GM21447 (cell line): Measurements from ENCODE around the gene FPGT.
"Not testable (repeated sequence)": the region's sequence is repeated elsewhere in the genome, so short reads cannot be mapped to it uniquely, and the experiment has no call there.

ENCODE experiments used
- ATAC-seq: cut with Tn5 transposase; IDR thresholded peaks from one replicate; pipeline ENCODE4 v1.9.1; 2021; ENCODE audit not compliant: unreplicated experiment

Gene FPGT

GRCh38 chr1:74197657-74198552, at the start of gene FPGT, which contains the start of gene LRRIQ3:
TSS of gene FPGT (plus strand) at chr1:74198242. CDS start at chr1:74198279, 37 bp downstream.
TSS of gene LRRIQ3 (minus strand) at chr1:74198176. CDS start at chr1:74183684, 14,492 bp downstream.
- ATAC-seq: peak; percentile 93

GRCh38 chr1:74160046-74160445, 38.0 kb upstream of the FPGT start:
- ATAC-seq: no peak

GRCh38 chr1:74161497-74161896, 36.5 kb upstream of the FPGT start:
- ATAC-seq: no peak

GRCh38 chr1:74162333-74162732, 35.7 kb upstream of the FPGT start:
- no peak for ATAC-seq

- ATAC-seq: not testable (repeated sequence)
These were observed 23.6 kb upstream of the FPGT start for GRCh38 chr1:74174423-74174822.

- no peak for ATAC-seq
These were observed 17.6 kb upstream of the FPGT start for GRCh38 chr1:74180490-74180889.

- ATAC-seq: no peak
These were observed 4.1 kb upstream of the FPGT start for GRCh38 chr1:74193908-74194307.

GRCh38 chr1:74195339-74195738, 2.7 kb upstream of the FPGT start:
- no peak for ATAC-seq

GRCh38 chr1:74197255-74197654, 787 bp upstream of the FPGT start:
- no peak for ATAC-seq

- no peak for ATAC-seq
These were observed 1.5 kb downstream of the FPGT start for GRCh38 chr1:74199504-74199903.

GRCh38 chr1:74205266-74205665, 7.2 kb downstream of the FPGT start:
- ATAC-seq: no peak

GRCh38 chr1:74215229-74215628, 17.2 kb downstream of the FPGT start:
- no peak for ATAC-seq

- ATAC-seq: no peak
These were observed 24.7 kb downstream of the FPGT start for GRCh38 chr1:74222701-74223100.

- ATAC-seq: no peak
These were observed 25.4 kb downstream of the FPGT start for GRCh38 chr1:74223453-74223852.

GRCh38 chr1:74235153-74235552, 37.1 kb downstream of the FPGT start, which contains the start of gene TNNI3K:
TSS of gene TNNI3K (plus strand) at chr1:74235387. CDS start at chr1:74235452, 65 bp downstream.
- no peak for ATAC-seq

- no peak for ATAC-seq
These were observed 38.4 kb downstream of the FPGT start for GRCh38 chr1:74236440-74236839.

GRCh38 chr1:74237035-74237434, 39.0 kb downstream of the FPGT start:
- no peak for ATAC-seq

- no peak for ATAC-seq
These were observed 39.7 kb downstream of the FPGT start for GRCh38 chr1:74237787-74238186.

GRCh38 chr1:74245168-74245772, 47.2 kb downstream of the FPGT start:
- no peak for ATAC-seq

- ATAC-seq: no peak
These were observed 48.3 kb downstream of the FPGT start for GRCh38 chr1:74246315-74246714.

- no peak for ATAC-seq
These were observed 50.0 kb downstream of the FPGT start for GRCh38 chr1:74247881-74248528.
